ENCODE data around the gene PARD3B.
"Not testable (repeated sequence)": the region's sequence is repeated elsewhere in the genome, so short reads cannot be mapped to it uniquely, and the experiment has no call there.

Gene PARD3B

DNA sequence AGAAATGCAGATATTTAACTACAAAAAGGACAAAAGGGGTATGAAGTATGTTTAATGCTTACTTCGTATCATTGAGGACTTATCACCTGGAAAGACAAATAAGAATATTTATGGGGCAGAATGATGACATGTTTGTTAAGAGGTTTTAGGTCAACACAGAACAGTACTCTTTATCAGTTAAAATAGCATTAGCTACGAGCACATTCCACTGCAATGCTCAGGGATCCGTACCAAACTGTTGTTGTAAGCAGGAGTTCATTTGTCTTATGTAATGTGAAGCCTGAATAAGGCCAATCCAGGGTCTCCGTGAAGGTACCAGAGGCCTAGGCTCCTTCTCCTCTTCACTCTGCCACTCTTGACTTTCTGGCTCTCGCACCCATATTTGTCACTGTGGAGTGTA, 671.3 kb downstream of the PARD3B start:
- FAIRE-seq, result no peak

- no peak for FAIRE-seq
Observed at GRCh38 chr2:205217004-205217403, 671.7 kb downstream of the PARD3B start.

- FAIRE-seq, result no peak
Observed at GRCh38 chr2:205218056-205218455, 672.8 kb downstream of the PARD3B start.

DNA sequence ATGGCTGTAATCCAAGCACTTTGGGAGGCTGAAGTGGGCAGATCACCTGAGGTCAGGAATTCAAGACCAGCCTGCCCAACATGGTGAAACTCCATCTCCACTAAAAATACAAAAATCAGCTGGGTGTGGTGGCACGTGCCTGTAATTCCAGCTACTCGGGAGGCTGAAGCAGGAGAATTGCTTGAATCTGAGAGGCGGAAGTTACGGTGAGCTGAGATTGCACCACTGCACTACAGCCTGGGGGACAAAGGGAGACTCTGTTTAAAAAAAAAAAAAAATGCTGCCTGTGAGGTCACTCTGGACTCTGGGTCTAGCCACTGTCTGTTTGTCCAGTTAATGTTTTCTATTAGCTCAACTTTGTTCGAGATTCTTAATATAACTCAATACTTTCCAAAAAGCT, 673.5 kb downstream of the PARD3B start:
- FAIRE-seq, result not testable (repeated sequence)

- FAIRE-seq, result no peak
Observed at GRCh38 chr2:205220559-205220958, 675.3 kb downstream of the PARD3B start.

DNA sequence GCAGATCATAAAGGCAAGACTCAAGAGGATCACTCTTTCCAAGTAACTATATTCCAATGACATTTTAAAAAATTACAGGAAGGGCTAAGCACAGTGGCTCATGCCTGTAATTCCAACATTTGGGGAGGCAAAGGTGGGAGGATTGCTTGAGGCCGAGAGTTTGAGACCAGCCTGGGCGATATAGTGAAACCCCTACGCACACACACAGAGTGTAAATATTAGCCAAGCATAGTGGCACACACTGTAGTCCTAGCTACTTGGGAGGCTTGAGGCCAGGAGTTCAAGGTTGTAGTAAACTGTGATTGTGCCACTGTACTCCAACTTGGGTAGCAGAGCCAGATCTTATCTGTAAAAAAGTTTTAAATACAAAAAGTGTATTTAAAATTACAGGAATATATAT, 686.8 kb downstream of the PARD3B start:
- FAIRE-seq, result no peak

GRCh38 chr2:205235434-205235833, 690.2 kb downstream of the PARD3B start:
- no peak for FAIRE-seq

- FAIRE-seq, result no peak
Observed at GRCh38 chr2:205237524-205237923, 692.2 kb downstream of the PARD3B start.

- no peak for FAIRE-seq
Observed at GRCh38 chr2:205245001-205245400, 699.7 kb downstream of the PARD3B start.

DNA sequence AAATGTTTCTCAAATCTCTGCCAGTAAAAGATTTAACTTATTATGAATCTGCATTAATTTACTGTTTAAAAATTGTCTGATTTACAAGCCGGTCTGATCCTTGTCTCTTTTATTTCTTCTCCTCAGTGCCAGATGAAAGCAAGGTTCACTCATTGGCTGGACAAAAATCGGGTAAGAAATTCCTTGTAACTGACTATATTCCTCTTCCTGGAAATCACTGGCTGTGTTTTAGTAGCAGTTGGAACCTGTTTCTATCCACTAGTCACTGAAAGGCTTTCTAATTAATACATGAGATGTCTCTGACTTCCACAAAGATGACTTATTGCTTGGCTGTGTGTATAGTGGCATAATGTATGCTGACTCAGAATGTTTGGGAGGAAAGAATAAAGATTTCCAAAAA, 700.4 kb downstream of the PARD3B start:
- FAIRE-seq, result no peak

DNA sequence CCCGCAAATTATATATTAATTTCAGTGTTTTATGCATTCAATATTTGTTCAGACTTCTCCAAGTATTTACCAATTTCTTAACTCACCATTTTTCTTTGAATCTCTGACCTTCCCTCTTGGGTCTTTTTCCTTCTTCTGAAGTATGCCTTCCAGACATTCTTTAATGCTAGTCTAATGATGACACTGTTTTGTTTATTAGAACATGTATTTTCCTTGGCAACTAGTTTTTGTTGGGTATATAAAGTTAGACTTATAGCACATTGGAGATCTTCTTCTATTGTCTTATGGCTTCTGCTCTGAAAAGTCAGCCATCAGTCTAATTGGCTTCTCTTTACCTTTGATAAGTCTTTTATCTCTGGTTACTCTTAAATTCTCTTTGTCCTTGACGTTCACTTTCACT, 713.8 kb downstream of the PARD3B start:
- FAIRE-seq, result no peak

DNA sequence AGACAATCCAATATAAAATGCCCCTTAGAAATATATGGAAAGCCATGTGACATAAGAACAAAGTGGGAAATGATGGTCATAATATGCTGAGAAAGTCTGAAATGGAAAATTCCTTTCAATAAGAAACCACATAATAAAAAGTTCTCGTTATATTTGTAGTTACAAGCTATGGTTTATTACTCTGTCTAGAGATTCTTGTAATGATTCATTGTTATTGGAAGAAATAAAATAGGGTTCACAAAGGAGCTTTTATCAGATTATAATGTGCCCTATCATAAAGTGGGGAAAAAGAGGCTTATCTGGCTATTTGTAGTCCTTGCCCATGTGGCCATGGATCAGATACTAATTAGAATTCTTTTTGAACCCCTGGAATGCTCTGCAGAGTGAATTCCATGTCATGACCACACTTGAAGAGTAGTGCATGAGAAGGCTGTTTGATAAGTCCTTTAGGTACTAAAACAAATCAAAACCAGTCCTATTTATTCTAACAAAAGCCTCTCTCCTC, 716.3 kb downstream of the PARD3B start:
- no peak for FAIRE-seq

DNA sequence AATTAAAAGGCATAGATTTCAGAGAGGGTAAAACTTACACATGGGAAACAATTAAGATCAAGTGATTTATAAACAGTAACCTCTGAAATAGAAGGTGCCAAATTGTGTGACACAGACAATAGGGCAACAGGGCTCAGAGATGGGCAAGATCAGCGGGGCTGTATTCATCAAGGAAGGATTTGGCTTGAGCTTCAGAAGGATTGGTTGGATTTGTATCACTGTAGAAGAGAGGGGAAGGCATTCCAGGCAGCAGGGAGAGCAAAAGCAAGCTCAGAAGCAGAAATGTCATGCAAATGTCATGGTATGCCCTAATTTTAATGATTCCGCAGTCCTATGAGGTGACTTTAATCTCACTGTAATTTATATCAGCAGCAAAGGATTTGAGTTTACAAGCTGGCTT, 722.0 kb downstream of the PARD3B start:
- no peak for FAIRE-seq

- no peak for FAIRE-seq
Observed at GRCh38 chr2:205270689-205271088, 725.4 kb downstream of the PARD3B start.

- FAIRE-seq, result no peak
Observed at GRCh38 chr2:205273148-205273547, 727.9 kb downstream of the PARD3B start.

GRCh38 chr2:205273627-205274026, 728.4 kb downstream of the PARD3B start:
- FAIRE-seq, result no peak

GRCh38 chr2:205274801-205275200, 729.5 kb downstream of the PARD3B start:
- FAIRE-seq, result no peak

- FAIRE-seq, result no peak
Observed at GRCh38 chr2:205276116-205276777, 731.0 kb downstream of the PARD3B start.

- no peak for FAIRE-seq
Observed at GRCh38 chr2:205280596-205281236, 735.4 kb downstream of the PARD3B start.

DNA sequence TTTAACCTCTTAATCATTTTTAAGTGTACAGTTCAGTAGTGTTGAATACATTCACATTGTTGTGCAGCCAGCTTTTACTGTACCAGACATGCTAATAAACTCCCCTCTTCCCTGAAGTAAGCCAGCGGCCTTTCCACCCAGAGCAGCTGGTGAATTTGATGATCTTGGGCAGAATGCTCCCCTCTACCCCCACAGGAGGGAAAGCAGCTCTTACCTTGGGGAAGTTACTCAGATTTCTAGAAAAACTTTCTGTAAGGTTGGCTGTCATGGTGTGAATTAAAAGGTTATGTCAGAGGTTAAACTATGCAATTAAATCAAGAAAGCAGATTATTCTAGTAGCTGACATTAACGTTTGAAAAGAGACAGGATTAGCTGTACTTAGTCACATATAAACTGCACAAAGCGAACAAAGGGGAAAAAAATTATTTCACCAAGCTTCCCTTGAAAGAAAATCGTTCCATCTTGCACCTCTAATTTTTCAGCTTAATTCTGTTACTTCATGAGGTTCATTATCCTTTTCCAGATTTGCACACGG, 738.5 kb downstream of the PARD3B start:
- FAIRE-seq, result no peak

- FAIRE-seq, result no peak
Observed at GRCh38 chr2:205284334-205284733, 739.1 kb downstream of the PARD3B start.

DNA sequence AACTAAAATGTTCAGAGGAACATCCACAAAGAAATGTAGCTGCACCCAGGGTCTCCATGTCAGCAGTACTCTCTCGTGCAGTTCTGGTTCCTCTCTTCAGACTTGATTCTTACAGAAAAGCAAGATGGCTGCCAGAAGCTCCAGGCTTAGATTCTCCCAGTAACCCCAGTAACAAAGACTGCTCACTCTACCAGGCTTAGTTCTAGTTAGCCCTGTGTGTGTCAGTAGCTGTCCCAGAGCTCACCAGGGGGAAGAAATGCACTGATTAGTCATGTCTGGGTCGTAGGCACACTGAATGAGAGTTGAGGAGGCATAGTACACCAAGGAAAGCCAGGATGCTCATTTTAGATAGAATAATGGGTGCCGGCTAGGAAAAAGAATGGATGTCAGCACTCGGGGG, 742.0 kb downstream of the PARD3B start:
- FAIRE-seq, result no peak

- FAIRE-seq, result no peak
Observed at GRCh38 chr2:205288686-205289085, 743.4 kb downstream of the PARD3B start.

- no peak for FAIRE-seq
Observed at GRCh38 chr2:205290299-205290698, 745.0 kb downstream of the PARD3B start.

All from G401.6 (cell line).